ENCODE measurements around the gene SERPINE2.
"Not testable (repeated sequence)": the region's sequence is repeated elsewhere in the genome, so short reads cannot be mapped to it uniquely, and the experiment has no call there.

SERPINE2 gene

GRCh38 chr2:224011837-224012236, 27.2 kb downstream of the SERPINE2 start:
- DNase-seq, result no peak

GRCh38 chr2:224009605-224010315, 29.3 kb downstream of the SERPINE2 start:
- DNase-seq, result no peak

- DNase-seq, result no peak
Measured at GRCh38 chr2:224008702-224009261, 30.3 kb downstream of the SERPINE2 start.

GRCh38 chr2:224004105-224004695, 34.9 kb downstream of the SERPINE2 start:
- no peak for DNase-seq

- not testable (repeated sequence) for DNase-seq
Measured at GRCh38 chr2:224000662-224001061, 38.4 kb downstream of the SERPINE2 start.

- DNase-seq, result no peak
Measured at GRCh38 chr2:223999862-224000261, 39.2 kb downstream of the SERPINE2 start.

GRCh38 chr2:223998948-223999347, 40.1 kb downstream of the SERPINE2 start:
- DNase-seq, result no peak

- DNase-seq, result no peak
Measured at GRCh38 chr2:223997938-223998337, 41.1 kb downstream of the SERPINE2 start.

- DNase-seq, result no peak
Measured at GRCh38 chr2:223996391-223996790, 42.7 kb downstream of the SERPINE2 start.

- no peak for DNase-seq
Measured at GRCh38 chr2:223995569-223995968, 43.5 kb downstream of the SERPINE2 start.

- no peak for DNase-seq
Measured at GRCh38 chr2:223994562-223995162, 44.4 kb downstream of the SERPINE2 start.

- DNase-seq, result peak; percentile 12 to 70 (median 51)
Measured at GRCh38 chr2:223993634-223994232, 45.4 kb downstream of the SERPINE2 start.

GRCh38 chr2:223991611-223992010, 47.5 kb downstream of the SERPINE2 start:
- no peak for DNase-seq

- no peak for DNase-seq
Measured at GRCh38 chr2:223989856-223990232, 49.2 kb downstream of the SERPINE2 start.

GRCh38 chr2:223989206-223989855, 49.8 kb downstream of the SERPINE2 start:
- no peak for DNase-seq

GRCh38 chr2:223981241-223981640, 57.8 kb downstream of the SERPINE2 start:
- DNase-seq, result no peak

- no peak for DNase-seq
Measured at GRCh38 chr2:223980803-223981202, 58.3 kb downstream of the SERPINE2 start.

- no peak for DNase-seq
Measured at GRCh38 chr2:223980397-223980735, 58.7 kb downstream of the SERPINE2 start.

GRCh38 chr2:223979730-223980396, 59.2 kb downstream of the SERPINE2 start:
- DNase-seq, result no peak

GRCh38 chr2:223978451-223978850, 60.6 kb downstream of the SERPINE2 start:
- no peak for DNase-seq

GRCh38 chr2:223976635-223977226, 62.4 kb downstream of the SERPINE2 start:
- no peak for DNase-seq

- DNase-seq, result no peak
Measured at GRCh38 chr2:223973606-223974005, 65.5 kb downstream of the SERPINE2 start.
